Activated CD8-positive, alpha-beta memory T cell treated with anti-CD3 and anti-CD28 coated beads, Interleukin-2, amount 50 U/mL, for 24 hours (primary cell): ENCODE data around the gene RBM19.
"Not testable (repeated sequence)": the region's sequence is repeated elsewhere in the genome, so short reads cannot be mapped to it uniquely, and the experiment has no call there.

Experiments used
- DNase-seq: peaks from one replicate; pipeline ENCODE4 v3.0.0-alpha.2; 2020; ENCODE audit errors: extremely low read depth

RBM19 gene

GRCh38 chr12:113965951-113966797 lies at the start of gene RBM19:
Gene RBM19, minus strand, starts transcription at chr12:113966325. Its CDS starts 98 bp downstream, at chr12:113966227.
- DNase-seq = peak; percentile 97

GRCh38 chr12:114015851-114016250 lies 49.7 kb upstream of the RBM19 start:
- no peak for DNase-seq

GRCh38 chr12:114013575-114014345 lies 47.6 kb upstream of the RBM19 start:
- no peak for DNase-seq

- DNase-seq = no peak
These were observed 46.8 kb upstream of the RBM19 start for GRCh38 chr12:114012744-114013431.

GRCh38 chr12:114011711-114012110 lies 45.6 kb upstream of the RBM19 start:
- DNase-seq = no peak

GRCh38 chr12:114006482-114007425 lies 40.6 kb upstream of the RBM19 start:
- no peak for DNase-seq

GRCh38 chr12:114004402-114004801 lies 38.3 kb upstream of the RBM19 start:
- no peak for DNase-seq

GRCh38 chr12:114003286-114003685 lies 37.2 kb upstream of the RBM19 start:
- no peak for DNase-seq

- DNase-seq = no peak
These were observed 35.6 kb upstream of the RBM19 start for GRCh38 chr12:114001511-114002340.

- no peak for DNase-seq
These were observed 34.7 kb upstream of the RBM19 start for GRCh38 chr12:114000861-114001260.

GRCh38 chr12:114000261-114000660 lies 34.1 kb upstream of the RBM19 start:
- not testable (repeated sequence) for DNase-seq

- no peak for DNase-seq
These were observed 31.2 kb upstream of the RBM19 start for GRCh38 chr12:113997365-113997764.

- no peak for DNase-seq
These were observed 29.9 kb upstream of the RBM19 start for GRCh38 chr12:113996026-113996425.

GRCh38 chr12:113994051-113994450 lies 27.9 kb upstream of the RBM19 start:
- no peak for DNase-seq

GRCh38 chr12:113992751-113993150 lies 26.6 kb upstream of the RBM19 start:
- DNase-seq = not testable (repeated sequence)

GRCh38 chr12:113991224-113992044 lies 25.3 kb upstream of the RBM19 start:
- no peak for DNase-seq

- no peak for DNase-seq
These were observed 24.4 kb upstream of the RBM19 start for GRCh38 chr12:113990250-113991223.

GRCh38 chr12:113988976-113989375 lies 22.9 kb upstream of the RBM19 start:
- DNase-seq = no peak
